ENCODE data around the gene C6.

DNA sequence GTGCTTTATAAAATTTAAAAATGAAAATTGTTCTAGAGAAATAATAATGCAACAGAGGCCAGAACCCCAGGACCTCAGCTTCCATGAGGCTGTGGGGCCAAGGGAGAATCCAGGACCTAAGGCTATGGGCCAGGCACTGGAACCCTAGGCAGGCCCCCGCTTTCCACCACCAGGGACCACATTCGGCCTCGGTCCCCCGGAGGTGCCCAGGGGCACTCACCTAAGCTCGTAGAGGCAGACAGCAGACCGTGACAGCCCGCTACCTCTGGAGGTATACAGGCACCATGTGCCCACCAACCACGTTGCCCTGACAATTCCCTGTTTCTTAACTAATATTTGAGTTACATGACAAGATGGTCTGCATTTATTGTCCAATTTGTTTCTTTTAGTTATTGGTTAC is 92.7 kb downstream of the C6 start:
- TF ChIP-seq, protein P1, sequence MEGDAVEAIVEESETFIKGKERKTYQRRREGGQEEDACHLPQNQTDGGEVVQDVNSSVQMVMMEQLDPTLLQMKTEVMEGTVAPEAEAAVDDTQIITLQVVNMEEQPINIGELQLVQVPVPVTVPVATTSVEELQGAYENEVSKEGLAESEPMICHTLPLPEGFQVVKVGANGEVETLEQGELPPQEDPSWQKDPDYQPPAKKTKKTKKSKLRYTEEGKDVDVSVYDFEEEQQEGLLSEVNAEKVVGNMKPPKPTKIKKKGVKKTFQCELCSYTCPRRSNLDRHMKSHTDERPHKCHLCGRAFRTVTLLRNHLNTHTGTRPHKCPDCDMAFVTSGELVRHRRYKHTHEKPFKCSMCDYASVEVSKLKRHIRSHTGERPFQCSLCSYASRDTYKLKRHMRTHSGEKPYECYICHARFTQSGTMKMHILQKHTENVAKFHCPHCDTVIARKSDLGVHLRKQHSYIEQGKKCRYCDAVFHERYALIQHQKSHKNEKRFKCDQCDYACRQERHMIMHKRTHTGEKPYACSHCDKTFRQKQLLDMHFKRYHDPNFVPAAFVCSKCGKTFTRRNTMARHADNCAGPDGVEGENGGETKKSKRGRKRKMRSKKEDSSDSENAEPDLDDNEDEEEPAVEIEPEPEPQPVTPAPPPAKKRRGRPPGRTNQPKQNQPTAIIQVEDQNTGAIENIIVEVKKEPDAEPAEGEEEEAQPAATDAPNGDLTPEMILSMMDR (IDR thresholded peaks at IDR 0.05) = no peak
- TF ChIP-seq POLR2AphosphoS5 (IDR thresholded peaks at IDR 0.05) = no peak
- TF ChIP-seq POLR2A (IDR thresholded peaks at IDR 0.05) = no peak
